ENCODE data around the gene CIROP. TPM values are rescaled to one million over a fixed set of nuclear protein-coding genes. Genes with fewer than 3 reads are reported as not detected.
"Not testable (repeated sequence)": the region's sequence is repeated elsewhere in the genome, so short reads cannot be mapped to it uniquely, and the experiment has no call there.

The CIROP gene
- total RNA-seq, 2 experiments from 2014 or later = not detected

DNA sequence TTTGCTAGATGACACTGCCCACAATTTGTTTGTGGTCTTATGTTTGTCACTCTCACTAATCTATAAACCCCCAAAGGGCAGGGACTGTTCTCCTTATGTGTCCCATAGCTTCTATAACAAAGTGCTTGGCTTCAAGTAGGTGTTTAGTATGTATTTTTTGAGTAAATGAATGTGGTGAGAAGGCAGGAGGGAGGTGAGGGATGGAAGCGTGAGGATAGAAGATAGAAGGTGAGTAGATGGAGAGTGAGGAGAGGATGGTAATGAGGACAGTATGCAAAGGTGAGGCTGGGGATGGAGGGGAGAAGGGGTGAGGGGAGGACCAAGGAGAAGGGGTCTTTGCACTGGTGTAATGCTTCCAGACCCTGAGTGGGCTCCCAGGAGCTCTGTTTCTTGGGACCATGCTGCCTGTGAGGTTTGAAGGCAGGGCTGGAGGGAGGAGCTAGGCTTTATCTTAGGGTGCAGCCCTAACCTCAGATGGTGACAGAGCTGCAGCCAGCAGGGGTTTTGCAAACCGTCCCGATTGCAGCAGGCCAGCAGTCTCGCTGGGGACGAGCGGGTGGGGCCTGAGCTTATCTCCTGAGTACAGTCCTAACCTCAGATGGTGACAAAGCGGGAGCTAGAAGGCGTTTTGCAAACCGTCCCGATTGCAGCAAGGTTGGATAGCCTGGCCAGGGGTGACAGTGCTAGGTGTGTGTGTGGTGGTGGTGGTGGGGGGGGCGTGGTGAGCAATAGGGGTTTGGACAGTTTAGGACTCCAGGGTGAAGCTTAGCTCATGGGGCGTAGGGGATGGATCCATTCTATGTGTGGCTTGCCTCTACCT lies 7.8 kb upstream of the CIROP start:
- peaks cover 16 to 19% of the 10 kb centered on the region in 2 experiments for H3K27me3 ChIP-seq (ENCODE audit: control insufficient read depth in 1 of 2, insufficient read depth in 2 of 2, low read length in 2 of 2)
- DNase-seq (no peak), ATAC-seq (ENCODE audit: poor library complexity) (no peak)
- H3K36me3 Mint-ChIP-seq (ENCODE audit: low read depth) = no peaks in the 10 kb centered on the region
- H3K9me3 ChIP-seq (ENCODE audit: control insufficient read depth in 1 of 2, insufficient read depth in 1 of 2, low read length in 2 of 2) = no peaks in the 10 kb centered on the region
- ChIA-PET POLR2A (interaction anchor here (1.5 kb wide), 1 partner anchor 17 kb away, joined by 4 read pairs; the partner anchor contains the start of genes ACIN1 and C14orf119), CTCF (interaction anchor here (1.1 kb wide), 2 partner anchors 18 to 36 kb away, joined by 3 read pairs; partner anchors contain the start of gene ACIN1)
- intact Hi-C loops (cut with DNase I, micrococcal nuclease) = loop anchor here in 1 of 2 experiments (5.0 kb wide), 1 partner anchor 40 kb away; no protein-coding TSS in a partner anchor
- no peak overlapping the region for H3K4me3 ChIP-seq (ENCODE audit: low read length)
- no peaks in the 10 kb centered on the region for H3K36me3 ChIP-seq (ENCODE audit: insufficient read depth, low read length)
- TF ChIP-seq, protein P1, sequence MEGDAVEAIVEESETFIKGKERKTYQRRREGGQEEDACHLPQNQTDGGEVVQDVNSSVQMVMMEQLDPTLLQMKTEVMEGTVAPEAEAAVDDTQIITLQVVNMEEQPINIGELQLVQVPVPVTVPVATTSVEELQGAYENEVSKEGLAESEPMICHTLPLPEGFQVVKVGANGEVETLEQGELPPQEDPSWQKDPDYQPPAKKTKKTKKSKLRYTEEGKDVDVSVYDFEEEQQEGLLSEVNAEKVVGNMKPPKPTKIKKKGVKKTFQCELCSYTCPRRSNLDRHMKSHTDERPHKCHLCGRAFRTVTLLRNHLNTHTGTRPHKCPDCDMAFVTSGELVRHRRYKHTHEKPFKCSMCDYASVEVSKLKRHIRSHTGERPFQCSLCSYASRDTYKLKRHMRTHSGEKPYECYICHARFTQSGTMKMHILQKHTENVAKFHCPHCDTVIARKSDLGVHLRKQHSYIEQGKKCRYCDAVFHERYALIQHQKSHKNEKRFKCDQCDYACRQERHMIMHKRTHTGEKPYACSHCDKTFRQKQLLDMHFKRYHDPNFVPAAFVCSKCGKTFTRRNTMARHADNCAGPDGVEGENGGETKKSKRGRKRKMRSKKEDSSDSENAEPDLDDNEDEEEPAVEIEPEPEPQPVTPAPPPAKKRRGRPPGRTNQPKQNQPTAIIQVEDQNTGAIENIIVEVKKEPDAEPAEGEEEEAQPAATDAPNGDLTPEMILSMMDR (IDR thresholded peaks at IDR 0.05) = no peak
- H3K4me3 Mint-ChIP-seq = no peak overlapping the region
- peaks cover 13% of the 10 kb centered on the region for H3K4me1 ChIP-seq (ENCODE audit: insufficient read depth, low read length)
- no peaks in the 10 kb centered on the region for H3K9me3 Mint-ChIP-seq
- peaks cover 16% of the 10 kb centered on the region for H3K4me1 Mint-ChIP-seq (ENCODE audit: low read depth)
- no peak overlapping the region for H3K27ac Mint-ChIP-seq
- H3K27me3 Mint-ChIP-seq = no peaks in the 10 kb centered on the region
- H3K27ac ChIP-seq (ENCODE audit: low read depth in 1 of 2, low read length in 2 of 2) = no peak overlapping the region

DNA sequence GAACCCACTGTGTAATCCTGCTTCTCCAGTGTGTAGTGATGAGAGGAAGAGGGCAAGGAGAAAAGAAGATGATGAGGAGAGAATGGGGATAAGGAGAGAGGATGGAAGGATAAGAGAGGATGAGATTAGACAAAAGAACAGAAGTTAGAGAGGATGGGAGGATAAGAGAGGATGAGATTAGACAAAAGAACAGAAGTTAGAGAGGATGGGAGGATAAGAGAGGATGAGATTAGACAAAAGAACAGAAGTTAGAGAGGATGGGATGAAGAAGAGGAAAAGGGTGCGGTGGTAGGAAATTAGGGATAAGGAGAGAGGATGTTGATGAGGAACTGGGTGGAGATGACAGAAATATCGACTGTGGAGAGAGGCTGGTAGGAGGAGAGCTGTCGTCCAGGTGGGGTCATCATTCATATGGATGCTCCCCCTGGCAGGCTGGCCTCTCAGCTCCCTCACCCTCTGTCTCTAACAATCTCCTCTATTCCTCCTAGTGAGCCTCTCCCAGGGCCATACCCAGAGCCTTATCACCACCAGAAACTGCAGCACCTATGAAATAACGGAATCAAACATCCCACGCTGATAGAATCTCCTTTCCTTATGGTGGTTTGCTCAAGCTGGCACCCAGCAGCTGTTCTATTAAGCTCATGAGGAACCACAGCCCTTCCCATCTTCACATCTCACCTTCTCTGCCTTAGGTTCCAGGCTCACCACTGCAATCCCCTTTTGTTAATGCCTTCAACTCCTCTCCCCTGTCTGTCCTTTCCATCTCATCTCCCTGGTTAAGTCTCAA lies 6.0 kb upstream of the CIROP start:
- ChIA-PET POLR2A (no interaction called here), CTCF (interaction anchor here (2.2 to 2.5 kb wide), 3 partner anchors 10 to 42 kb away, joined by 9 to 15 read pairs (median 14); no protein-coding TSS in a partner anchor)
- intact Hi-C loops (cut with DNase I, micrococcal nuclease) = loop anchor here in 1 of 2 experiments (5.0 kb wide), 1 partner anchor 38 kb away; no protein-coding TSS in a partner anchor
- TF ChIP-seq, protein P1 (IDR thresholded peaks at IDR 0.05) = no peak
- Histone ChIP-seq H3K9me3 (ENCODE audit: control insufficient read depth in 1 of 2, insufficient read depth in 1 of 2, low read length in 2 of 2) (no peaks in the 10 kb centered on the region), H3K27me3 (ENCODE audit: control insufficient read depth in 1 of 2, insufficient read depth in 2 of 2, low read length in 2 of 2) (peaks cover 16 to 19% of the 10 kb centered on the region in 2 experiments), H3K4me1 (ENCODE audit: insufficient read depth, low read length) (peaks cover 3% of the 10 kb centered on the region), H3K27ac (ENCODE audit: low read depth in 1 of 2, low read length in 2 of 2) (no peak overlapping the region), H3K36me3 (ENCODE audit: insufficient read depth, low read length) (no peaks in the 10 kb centered on the region), H3K4me3 (ENCODE audit: low read length) (no peak overlapping the region)
- DNase-seq (no peak), ATAC-seq (ENCODE audit: poor library complexity) (no peak)
- H3K27ac Mint-ChIP-seq = no peak overlapping the region
- no peaks in the 10 kb centered on the region for H3K9me3 Mint-ChIP-seq
- no peaks in the 10 kb centered on the region for H3K4me1 Mint-ChIP-seq (ENCODE audit: low read depth)
- H3K4me3 Mint-ChIP-seq = no peak overlapping the region
- no peaks in the 10 kb centered on the region for H3K36me3 Mint-ChIP-seq (ENCODE audit: low read depth)
- no peaks in the 10 kb centered on the region for H3K27me3 Mint-ChIP-seq

DNA sequence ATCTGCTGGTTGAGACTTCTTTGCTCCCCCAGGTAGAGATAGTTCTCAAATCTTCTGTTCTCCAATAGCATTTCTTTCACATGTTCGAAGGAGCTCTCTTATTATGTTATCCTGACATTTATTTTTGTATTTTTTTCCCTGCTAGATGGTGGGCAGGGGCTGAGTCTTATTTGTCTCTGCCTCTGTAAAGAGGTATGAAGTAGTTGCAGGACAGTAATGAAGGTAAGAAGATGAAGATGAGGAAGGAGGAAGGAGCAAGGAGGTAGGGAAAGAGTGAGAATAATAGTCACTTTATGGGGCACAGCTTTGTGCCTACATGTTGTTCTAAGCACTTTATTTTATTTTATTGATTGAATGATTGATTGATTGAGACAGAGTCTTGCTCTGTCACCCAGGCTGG lies 5.0 kb upstream of the CIROP start:
- Mint-ChIP-seq H3K27me3 (no peaks in the 10 kb centered on the region), H3K9me3 (no peaks in the 10 kb centered on the region), H3K4me1 (ENCODE audit: low read depth) (no peaks in the 10 kb centered on the region), H3K27ac (no peak overlapping the region), H3K4me3 (no peak overlapping the region), H3K36me3 (ENCODE audit: low read depth) (no peaks in the 10 kb centered on the region)
- POLR2A ChIA-PET = interaction anchor here (0.7 to 1.4 kb wide), 2 partner anchors 12 to 15 kb away, joined by 3 to 4 read pairs; partner anchors contain the start of genes ACIN1 and C14orf119
- intact Hi-C loops (cut with DNase I, micrococcal nuclease) = loop anchor here (1.0 to 5.0 kb wide), 2 partner anchors 37 to 40 kb away; no protein-coding TSS in a partner anchor
- TF ChIP-seq, protein P1 (IDR thresholded peaks at IDR 0.05) = no peak
- ATAC-seq (ENCODE audit: poor library complexity) (no peak), DNase-seq (no peak)
- Histone ChIP-seq H3K9me3 (ENCODE audit: control insufficient read depth in 1 of 2, insufficient read depth in 1 of 2, low read length in 2 of 2) (no peaks in the 10 kb centered on the region), H3K36me3 (ENCODE audit: insufficient read depth, low read length) (no peaks in the 10 kb centered on the region), H3K4me3 (ENCODE audit: low read length) (no peak overlapping the region), H3K27me3 (ENCODE audit: control insufficient read depth in 1 of 2, insufficient read depth in 2 of 2, low read length in 2 of 2) (peaks cover 16 to 19% of the 10 kb centered on the region in 2 experiments), H3K4me1 (ENCODE audit: insufficient read depth, low read length) (peaks cover 3% of the 10 kb centered on the region), H3K27ac (ENCODE audit: low read depth in 1 of 2, low read length in 2 of 2) (no peak overlapping the region)
- CTCF ChIA-PET = interaction anchor here (0.7 to 2.5 kb wide), 5 partner anchors 11 to 284 kb away, joined by 3 to 15 read pairs (median 9); partner anchors contain the start of genes ACIN1 and C14orf119

DNA sequence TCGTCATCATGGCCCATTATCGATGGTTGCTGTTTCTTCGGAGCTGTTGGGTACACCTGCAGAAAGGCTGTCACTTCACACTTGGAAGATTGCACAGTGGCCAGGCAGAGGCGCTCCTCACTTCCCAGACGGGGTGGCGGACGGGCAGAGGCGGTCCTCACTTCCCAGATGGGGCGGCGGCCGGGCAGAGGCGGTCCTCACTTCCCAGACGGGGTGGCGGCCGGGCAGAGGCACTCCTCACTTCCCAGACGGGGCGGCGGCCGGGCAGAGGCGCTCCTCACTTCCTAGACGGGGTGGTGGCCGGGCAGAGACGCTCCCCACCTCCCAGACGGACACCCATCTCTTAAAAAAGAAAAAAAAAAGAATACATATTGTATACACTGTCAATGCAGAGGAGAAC lies 3.4 kb upstream of the CIROP start:
- H3K27ac Mint-ChIP-seq; intact Hi-C loops (cut with DNase I, micrococcal nuclease); H3K4me3 Mint-ChIP-seq; POLR2A ChIA-PET; DNase-seq; H3K36me3 Mint-ChIP-seq (ENCODE audit: low read depth); H3K27me3 Mint-ChIP-seq; H3K27ac ChIP-seq (ENCODE audit: low read depth in 1 of 2, low read length in 2 of 2); H3K9me3 Mint-ChIP-seq; H3K4me1 Mint-ChIP-seq (ENCODE audit: low read depth); ATAC-seq (ENCODE audit: poor library complexity); H3K9me3 ChIP-seq (ENCODE audit: control insufficient read depth in 1 of 2, insufficient read depth in 1 of 2, low read length in 2 of 2); H3K36me3 ChIP-seq (ENCODE audit: insufficient read depth, low read length); H3K4me1 ChIP-seq (ENCODE audit: insufficient read depth, low read length); H3K4me3 ChIP-seq (ENCODE audit: low read length): not testable (repeated sequence)
- H3K27me3 ChIP-seq (ENCODE audit: control insufficient read depth in 1 of 2, insufficient read depth in 2 of 2, low read length in 2 of 2) = peaks cover 16% of the 10 kb centered on the region in 2 experiments
- CTCF ChIA-PET = interaction anchor here (1.7 to 2.4 kb wide), 3 partner anchors 14 to 39 kb away, joined by 5 to 15 read pairs (median 9); partner anchors contain the start of genes ACIN1 and C14orf119

Data from CD4-positive, alpha-beta T cell (primary cell).